A549 (cell line): ENCODE measurements around the gene TBC1D14. TPM values are rescaled to one million over a fixed set of nuclear protein-coding genes. Genes with fewer than 3 reads are reported as not detected.

ENCODE experiments used
- ATAC-seq, 2 experiments: fragments of 200-7000 bp in 1 of 2; fragments of >200 bp in 1 of 2; cut with Nextera tagmentation in 1 of 2; cut with Tn5 transposase in 1 of 2; 3 replicates each; pipeline versions ENCODE4 v1.8.0 to v1.9.1; 2018 to 2020; ENCODE audit warnings: mild to moderate bottlenecking in 1 of 2, moderate library complexity in 1 of 2
- CTCF ChIA-PET: fragments of 300-600 bp; sonication (Branson Sonifier 250); formaldehyde crosslinking; extraction: SDS; loops from one replicate; lab custom pipeline; 2021; ENCODE audit warnings: antibody characterized with exemption, inconsistent platforms; lab: Yijun Ruan, JAX
- POLR2A ChIA-PET: fragments of 350-600 bp; formaldehyde crosslinking; extraction: SDS; loops from one replicate; lab custom pipeline; 2021; ENCODE audit warnings: antibody characterized with exemption, inconsistent platforms; lab: Yijun Ruan, JAX
- DNase-seq, 2 experiments: peaks; one replicate each; pipeline versions ENCODE4 v3.0.0 to v3.0.0-alpha.2; 2011 to 2016; ENCODE audit warnings: low read depth in 1 of 2, low spot score in 1 of 2
- FAIRE-seq: peaks from 2 replicates; lab custom pipeline; 2011; peaks lifted over from hg19 to GRCh38; lab: Jason Lieb, UNC
- H3K27ac ChIP-seq, 2 experiments: fragments of >200 bp; sonication (Bioruptor Twin); formaldehyde crosslinking; 3 replicates each; pipeline ENCODE4 v1.5.1; 2016 to 2017
- H3K4me1 ChIP-seq: fragments of >200 bp; sonication (Bioruptor Twin); formaldehyde crosslinking; 3 replicates; pipeline ENCODE4 v1.6.1; 2016
- H3K4me2 ChIP-seq: fragments of >200 bp; sonication (Bioruptor Twin); formaldehyde crosslinking; 3 replicates; pipeline ENCODE4 v1.6.1; 2016
- H3K4me3 ChIP-seq: fragments of >200 bp; sonication (Bioruptor Twin); formaldehyde crosslinking; 3 replicates; pipeline ENCODE4 v1.5.1; 2016
- H3K9me3 ChIP-seq: fragments of >200 bp; sonication (Bioruptor Twin); formaldehyde crosslinking; 3 replicates; pipeline ENCODE4 v1.6.1; 2016
- BHLHE40 ChIP-seq: IDR thresholded peaks from 2 replicates; pipeline ENCODE4 v1.6.1; 2012; ENCODE audit warnings: low read depth, low read length, inconsistent platforms
- CBX2 ChIP-seq: fragments of 200-600 bp; sonication (generic); IDR thresholded peaks from 2 replicates; pipeline ENCODE4 v1.6.1; 2016; ENCODE audit warnings: low read depth, mild to moderate bottlenecking, borderline replicate concordance
- CEBPB ChIP-seq, 2 experiments: fragments of >200 bp in 1 of 2; sonication (Bioruptor Twin) in 1 of 2; formaldehyde crosslinking in 1 of 2; IDR thresholded peaks; 2 replicates each; pipeline ENCODE4 v1.6.1; 2012 to 2016
- CHD2 ChIP-seq: fragments of 150-350 bp; IDR thresholded peaks from 2 replicates; pipeline ENCODE4 v1.6.1; 2014; ENCODE audit warnings: low read length; ENCODE audit not compliant: partially characterized antibody
- CHD4 ChIP-seq: fragments of 200-600 bp; sonication (generic); IDR thresholded peaks from 2 replicates; pipeline ENCODE4 v1.6.1; 2016; ENCODE audit warnings: antibody characterized with exemption, mild to moderate bottlenecking, borderline replicate concordance
- FOSB ChIP-seq: fragments of 250-450 bp; sonication (Bioruptor Pico); IDR thresholded peaks from 2 replicates; pipeline ENCODE4 v1.5.0; 2020; ENCODE audit warnings: mild to moderate bottlenecking, moderate library complexity
- FOSL2 ChIP-seq, 2 experiments: fragments of 450-650 bp in 1 of 2; fragments of >200 bp in 1 of 2; sonication (Bioruptor Twin) in 1 of 2; formaldehyde crosslinking; IDR thresholded peaks; 2 replicates each; pipeline versions ENCODE4 v1.5.0 to v1.6.1; 2016 to 2020; ENCODE audit warnings: mild to moderate bottlenecking in 1 of 2, moderate library complexity in 1 of 2
- FOXS1 ChIP-seq: fragments of 250-450 bp; sonication (Bioruptor Pico); IDR thresholded peaks from 2 replicates; pipeline ENCODE4 v1.5.0; 2020; ENCODE audit warnings: mild to moderate bottlenecking, moderate library complexity
- HDAC2 ChIP-seq: fragments of 200-600 bp; sonication (generic); IDR thresholded peaks from 2 replicates; pipeline ENCODE4 v1.6.1; 2016
- HOXB13 ChIP-seq: fragments of 250-450 bp; sonication (Bioruptor Pico); IDR thresholded peaks from 2 replicates; pipeline ENCODE4 v1.5.0; 2020; ENCODE audit warnings: low read depth, mild to moderate bottlenecking, moderate library complexity
- HOXB5 ChIP-seq: fragments of 250-450 bp; sonication (Bioruptor Pico); IDR thresholded peaks from 2 replicates; pipeline ENCODE4 v1.5.0; 2020; ENCODE audit warnings: mild to moderate bottlenecking, moderate library complexity
- JUN ChIP-seq, 2 experiments: fragments of >200 bp; sonication (Bioruptor Twin); formaldehyde crosslinking; IDR thresholded peaks; 2 replicates in 1 of 2; 3 replicates in 1 of 2; pipeline ENCODE4 v1.6.1; 2016 to 2017
- MAZ ChIP-seq: fragments of 150-350 bp; IDR thresholded peaks from 2 replicates; pipeline ENCODE4 v1.6.1; 2014; ENCODE audit warnings: antibody characterized with exemption, low read depth, low read length, borderline replicate concordance
- NFE2L2 ChIP-seq: fragments of 150-350 bp; conservative IDR thresholded peaks from 2 replicates; pipeline ENCODE4 v1.6.1; 2014; ENCODE audit warnings: low read length
- RAD21 ChIP-seq, 2 experiments: fragments of >200 bp in 1 of 2; sonication (Bioruptor Twin) in 1 of 2; formaldehyde crosslinking in 1 of 2; IDR thresholded peaks in 1 of 2; conservative IDR thresholded peaks in 1 of 2; 2 replicates in 1 of 2; 3 replicates in 1 of 2; pipeline ENCODE4 v1.6.1; 2012 to 2018; ENCODE audit warnings: inconsistent platforms in 1 of 2
- RNF2 ChIP-seq: fragments of 200-600 bp; sonication (generic); IDR thresholded peaks from 2 replicates; pipeline ENCODE4 v1.6.1; 2016; ENCODE audit warnings: low read depth, mild to moderate bottlenecking, antibody characterized with exemption, moderate library complexity, borderline replicate concordance
- SMC3 ChIP-seq: fragments of >200 bp; sonication (Bioruptor Twin); formaldehyde crosslinking; IDR thresholded peaks from 3 replicates; pipeline ENCODE4 v1.6.1; 2018; ENCODE audit warnings: inconsistent platforms
- ZC3H11A ChIP-seq: fragments of 450-650 bp; IDR thresholded peaks from 2 replicates; pipeline ENCODE4 v1.6.1; 2014; ENCODE audit warnings: antibody characterized with exemption, mild to moderate bottlenecking
- ZNF302 ChIP-seq: fragments of 250-450 bp; sonication (Bioruptor Pico); IDR thresholded peaks from 2 replicates; pipeline ENCODE4 v1.9.0; 2021; ENCODE audit warnings: inconsistent platforms, mild to moderate bottlenecking, moderate library complexity
- ZSCAN20 ChIP-seq: fragments of 250-450 bp; sonication (Bioruptor Pico); IDR thresholded peaks from 2 replicates; pipeline ENCODE4 v1.8.0; 2022; ENCODE audit warnings: mild to moderate bottlenecking, moderate library complexity
- WGBS: methylation state at CpG from one replicate; pipeline ENCODE4 v1.1.6; 2017; ENCODE audit errors: missing lambda C conversion rate; 5-methylcytosine and 5-hydroxymethylcytosine counted together
- polyA plus RNA-seq, 4 experiments: library from polyadenylated mRNA; depleted of rRNA in 3 of 4; stranded (reverse); fragments of >200 nt; fragmentation: RNase III in 1 of 4; extraction: RNeasy Plus Mini Kit Qiagen cat#74134 plus additional on column Dnase treatment in 1 of 4; gene quantifications; 2 replicates in 3 of 4; 3 replicates in 1 of 4; pipeline ENCODE4 v1.2.3, GENCODE V29; 2011 to 2017
- TF ChIP-seq, protein P1 (sequence below): IDR thresholded peaks from 2 replicates; pipeline ENCODE4 v1.6.1; 2012
- TF ChIP-seq, protein P2 (sequence below): fragments of 250-450 bp; sonication (Bioruptor Pico); IDR thresholded peaks from 2 replicates; pipeline ENCODE4 v1.5.0; 2021; ENCODE audit warnings: mild to moderate bottlenecking, moderate library complexity, borderline replicate concordance
- TF ChIP-seq, protein P3 (sequence below): fragments of >200 bp; sonication (Bioruptor Twin); formaldehyde crosslinking; IDR thresholded peaks from 2 replicates; pipeline ENCODE4 v1.6.1; 2016
- TF ChIP-seq, protein P4 (sequence below): IDR thresholded peaks from 2 replicates; pipeline ENCODE4 v1.6.1; 2012; ENCODE audit warnings: low read depth, borderline replicate concordance
- TF ChIP-seq, protein P5 (sequence below): IDR thresholded peaks from 2 replicates; pipeline ENCODE4 v1.6.1; 2012

TBC1D14 gene
- polyA plus RNA-seq, 2 of the 4 experiments (the other 2 are of a cell fraction), result 30.2 to 39.0 TPM

GRCh38 chr4:7066493-7066892 lies 156.9 kb downstream of the TBC1D14 start:
- H3K4me1 ChIP-seq, result peaks cover 19% of the 10 kb centered on the region; the same call in 2 of the 3 replicates
- 57% methylated on average over 4 of the region's 4 CpGs for WGBS
- ATAC-seq (no peak), DNase-seq (no peak)
- POLR2A ChIA-PET, result no interaction called here
- H3K27ac ChIP-seq, result peak overlapping the region; percentile 86 to 97; a peak in 4 of 6 replicates
- TF ChIP-seq MAZ, result no peak
- no peak for TF ChIP-seq CEBPB (IDR thresholded peaks at IDR 0.05)
- no peak for TF ChIP-seq JUN (IDR thresholded peaks at IDR 0.05)
- TF ChIP-seq FOSL2 (IDR thresholded peaks at IDR 0.05), result no peak
- TF ChIP-seq FOSL2 (CRISPR knock-in tag; IDR thresholded peaks at IDR 0.05), result no peak
- TF ChIP-seq ZSCAN20 (CRISPR knock-in tag), result no peak
- TF ChIP-seq, protein P1, sequence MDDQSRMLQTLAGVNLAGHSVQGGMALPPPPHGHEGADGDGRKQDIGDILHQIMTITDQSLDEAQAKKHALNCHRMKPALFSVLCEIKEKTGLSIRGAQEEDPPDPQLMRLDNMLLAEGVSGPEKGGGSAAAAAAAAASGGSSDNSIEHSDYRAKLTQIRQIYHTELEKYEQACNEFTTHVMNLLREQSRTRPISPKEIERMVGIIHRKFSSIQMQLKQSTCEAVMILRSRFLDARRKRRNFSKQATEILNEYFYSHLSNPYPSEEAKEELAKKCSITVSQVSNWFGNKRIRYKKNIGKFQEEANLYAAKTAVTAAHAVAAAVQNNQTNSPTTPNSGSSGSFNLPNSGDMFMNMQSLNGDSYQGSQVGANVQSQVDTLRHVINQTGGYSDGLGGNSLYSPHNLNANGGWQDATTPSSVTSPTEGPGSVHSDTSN, result no peak
- TF ChIP-seq, protein P2, sequence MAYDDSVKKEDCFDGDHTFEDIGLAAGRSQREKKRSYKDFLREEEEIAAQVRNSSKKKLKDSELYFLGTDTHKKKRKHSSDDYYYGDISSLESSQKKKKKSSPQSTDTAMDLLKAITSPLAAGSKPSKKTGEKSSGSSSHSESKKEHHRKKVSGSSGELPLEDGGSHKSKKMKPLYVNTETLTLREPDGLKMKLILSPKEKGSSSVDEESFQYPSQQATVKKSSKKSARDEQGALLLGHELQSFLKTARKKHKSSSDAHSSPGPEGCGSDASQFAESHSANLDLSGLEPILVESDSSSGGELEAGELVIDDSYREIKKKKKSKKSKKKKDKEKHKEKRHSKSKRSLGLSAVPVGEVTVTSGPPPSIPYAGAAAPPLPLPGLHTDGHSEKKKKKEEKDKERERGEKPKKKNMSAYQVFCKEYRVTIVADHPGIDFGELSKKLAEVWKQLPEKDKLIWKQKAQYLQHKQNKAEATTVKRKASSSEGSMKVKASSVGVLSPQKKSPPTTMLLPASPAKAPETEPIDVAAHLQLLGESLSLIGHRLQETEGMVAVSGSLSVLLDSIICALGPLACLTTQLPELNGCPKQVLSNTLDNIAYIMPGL, result no peak
- TF ChIP-seq, all 56 proteins: peak for 0
- CTCF ChIA-PET, result interaction anchor here (0.7 to 6.3 kb wide), 5 partner anchors 9 to 584 kb away, joined by 3 to 36 read pairs (median 4); partner anchors contain the start of gene TADA2B
- no peak for FAIRE-seq
- Histone ChIP-seq H3K9me3 (no peaks in the 10 kb centered on the region), H3K4me3 (peak overlapping the region; percentile 83), H3K4me2 (peak overlapping the region; percentile 90)

DNA sequence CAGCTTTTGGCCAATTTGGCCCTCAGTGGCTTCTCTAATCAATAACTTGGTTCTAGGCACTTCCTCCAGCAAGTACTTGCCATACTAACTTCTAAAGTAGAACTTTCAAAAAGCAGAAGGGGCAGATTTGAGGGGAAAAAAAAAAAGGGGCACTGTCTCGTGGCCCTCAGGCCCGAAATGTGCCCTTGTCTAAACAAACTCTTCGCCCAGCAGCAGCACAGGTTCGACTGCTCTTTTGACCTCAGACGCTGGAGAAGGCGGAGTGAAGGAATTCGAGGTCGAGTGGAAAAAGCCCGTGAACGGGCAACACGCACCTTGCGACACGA lies 157.5 kb downstream of the TBC1D14 start:
- Histone ChIP-seq H3K4me3 (peak overlapping the region; percentile 83), H3K27ac (peak overlapping the region; percentile 86 to 97), H3K4me1 (peaks cover 19% of the 10 kb centered on the region; the same call in 2 of the 3 replicates), H3K4me2 (peak overlapping the region; percentile 90), H3K9me3 (no peaks in the 10 kb centered on the region)
- DNase-seq (no peak), ATAC-seq (no peak), FAIRE-seq (no peak)
- TF ChIP-seq FOXS1 (CRISPR knock-in tag) (no peak), BHLHE40 (no peak), FOSB (CRISPR knock-in tag) (no peak), ZSCAN20 (CRISPR knock-in tag) (no peak), HOXB13 (no peak), SMC3 (no peak), CBX2 (no peak), CHD2 (no peak), RNF2 (no peak), MAZ (no peak), RAD21 (conservative IDR thresholded peaks at IDR 0.05 in 1 of 2, IDR thresholded peaks at IDR 0.05 in 1 of 2) (no peak), NFE2L2 (no peak), CHD4 (no peak), ZNF302 (CRISPR knock-in tag) (no peak), ZC3H11A (no peak), HDAC2 (no peak), HOXB5 (CRISPR knock-in tag) (no peak)
- TF ChIP-seq, protein P3, sequence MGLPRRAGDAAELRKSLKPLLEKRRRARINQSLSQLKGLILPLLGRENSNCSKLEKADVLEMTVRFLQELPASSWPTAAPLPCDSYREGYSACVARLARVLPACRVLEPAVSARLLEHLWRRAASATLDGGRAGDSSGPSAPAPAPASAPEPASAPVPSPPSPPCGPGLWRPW, result no peak
- TF ChIP-seq, protein P4, sequence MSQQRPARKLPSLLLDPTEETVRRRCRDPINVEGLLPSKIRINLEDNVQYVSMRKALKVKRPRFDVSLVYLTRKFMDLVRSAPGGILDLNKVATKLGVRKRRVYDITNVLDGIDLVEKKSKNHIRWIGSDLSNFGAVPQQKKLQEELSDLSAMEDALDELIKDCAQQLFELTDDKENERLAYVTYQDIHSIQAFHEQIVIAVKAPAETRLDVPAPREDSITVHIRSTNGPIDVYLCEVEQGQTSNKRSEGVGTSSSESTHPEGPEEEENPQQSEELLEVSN, result no peak
- TF ChIP-seq, protein P5, sequence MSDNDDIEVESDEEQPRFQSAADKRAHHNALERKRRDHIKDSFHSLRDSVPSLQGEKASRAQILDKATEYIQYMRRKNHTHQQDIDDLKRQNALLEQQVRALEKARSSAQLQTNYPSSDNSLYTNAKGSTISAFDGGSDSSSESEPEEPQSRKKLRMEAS, result no peak
- ChIA-PET CTCF (interaction anchor here (0.7 to 6.3 kb wide), 6 partner anchors 10 to 584 kb away, joined by 3 to 39 read pairs (median 6); partner anchors contain the start of gene TADA2B), POLR2A (interaction anchor here (0.6 to 2.3 kb wide), 9 partner anchors 8 to 158 kb away, joined by 3 to 19 read pairs (median 6); partner anchors contain the start of genes TADA2B and TBC1D14)
- under 1% methylated on average over 12 of the region's 13 CpGs for WGBS
